ENCODE results near the gene RHBDD2.

DNA sequence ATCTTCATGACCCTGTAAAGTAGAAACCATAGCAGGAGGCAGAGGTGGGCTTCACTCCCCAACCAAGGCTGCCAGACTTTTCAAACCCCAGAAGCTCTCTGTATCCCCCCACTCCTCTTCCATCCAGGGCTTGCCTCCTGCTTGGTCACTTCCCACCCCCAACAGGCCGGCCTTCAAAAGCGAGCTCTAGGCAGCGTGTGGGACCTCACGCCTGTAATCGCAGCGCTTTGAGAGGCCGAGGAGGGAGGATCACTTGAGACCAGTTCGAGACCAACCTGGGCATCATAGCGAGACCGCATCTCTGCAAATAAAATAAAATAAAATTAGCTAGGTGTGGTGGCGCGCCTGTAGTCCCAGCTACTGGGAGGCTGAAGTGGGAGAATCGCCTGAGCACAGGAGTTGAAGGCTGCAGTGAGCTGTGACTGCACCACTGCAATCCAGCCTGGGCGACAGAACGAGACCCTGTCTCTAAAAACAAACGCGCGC, 35.4 kb downstream of the RHBDD2 start:
- TF ChIP-seq, protein P1, sequence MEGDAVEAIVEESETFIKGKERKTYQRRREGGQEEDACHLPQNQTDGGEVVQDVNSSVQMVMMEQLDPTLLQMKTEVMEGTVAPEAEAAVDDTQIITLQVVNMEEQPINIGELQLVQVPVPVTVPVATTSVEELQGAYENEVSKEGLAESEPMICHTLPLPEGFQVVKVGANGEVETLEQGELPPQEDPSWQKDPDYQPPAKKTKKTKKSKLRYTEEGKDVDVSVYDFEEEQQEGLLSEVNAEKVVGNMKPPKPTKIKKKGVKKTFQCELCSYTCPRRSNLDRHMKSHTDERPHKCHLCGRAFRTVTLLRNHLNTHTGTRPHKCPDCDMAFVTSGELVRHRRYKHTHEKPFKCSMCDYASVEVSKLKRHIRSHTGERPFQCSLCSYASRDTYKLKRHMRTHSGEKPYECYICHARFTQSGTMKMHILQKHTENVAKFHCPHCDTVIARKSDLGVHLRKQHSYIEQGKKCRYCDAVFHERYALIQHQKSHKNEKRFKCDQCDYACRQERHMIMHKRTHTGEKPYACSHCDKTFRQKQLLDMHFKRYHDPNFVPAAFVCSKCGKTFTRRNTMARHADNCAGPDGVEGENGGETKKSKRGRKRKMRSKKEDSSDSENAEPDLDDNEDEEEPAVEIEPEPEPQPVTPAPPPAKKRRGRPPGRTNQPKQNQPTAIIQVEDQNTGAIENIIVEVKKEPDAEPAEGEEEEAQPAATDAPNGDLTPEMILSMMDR (IDR thresholded peaks at IDR 0.05 in 2 of 3, conservative IDR thresholded peaks at IDR 0.05 in 1 of 3; ENCODE audit: control insufficient read depth in 2 of 3, extremely low read depth in 1 of 3, insufficient read depth in 1 of 3, low read depth in 3 of 3, low read length in 3 of 3) = no peak
- TF ChIP-seq BHLHE40 (IDR thresholded peaks at IDR 0.05; ENCODE audit: borderline replicate concordance in 1 of 2, low read depth in 2 of 2, low read length in 1 of 2) (no peak), EZH2 (IDR thresholded peaks at IDR 0.05; ENCODE audit: borderline replicate concordance, control insufficient read depth, low read depth, low read length) (no peak), MAX (IDR thresholded peaks at IDR 0.05; ENCODE audit: low read depth, low read length) (no peak), POLR2A (IDR thresholded peaks at IDR 0.05; ENCODE audit: low read depth, low read length) (no peak), REST (IDR thresholded peaks at IDR 0.05; ENCODE audit: low read depth, low read length) (no peak), YY1 (IDR thresholded peaks at IDR 0.05; ENCODE audit: low read depth, low read length) (no peak), NR2C1 (IDR thresholded peaks at IDR 0.05) (no peak), CEBPB (IDR thresholded peaks at IDR 0.05; ENCODE audit: borderline replicate concordance in 1 of 2, low read depth in 2 of 2, low read length in 2 of 2) (no peak), RAD21 (IDR thresholded peaks at IDR 0.05; ENCODE audit: insufficient read depth, low read depth, low read length) (no peak), MTA3 (IDR thresholded peaks at IDR 0.05; ENCODE audit: borderline replicate concordance, low read length) (no peak)

All from GM12878 (cell line).